Esophagus muscularis mucosa (tissue), 4 donors: Measurements from ENCODE around the gene HTR4. TPM values are rescaled to one million over a fixed set of nuclear protein-coding genes. Genes with fewer than 3 reads are reported as not detected.
"Not testable (repeated sequence)": the region's sequence is repeated elsewhere in the genome, so short reads cannot be mapped to it uniquely, and the experiment has no call there.

ENCODE experiments used
- DNase-seq: peaks from one replicate; pipeline ENCODE4 v3.0.0-alpha.2; 2017; ENCODE audit errors: extremely low spot score
- H3K27ac ChIP-seq, 4 donors: fragments of 200-600 bp; sonication (generic); replicated peaks in 1 of 4; 1 replicate in 3 of 4; 2 replicates in 1 of 4; pipeline ENCODE4 v1.5.1; 2016 to 2019; ENCODE audit warnings: mild to moderate bottlenecking in 1 of 4
- H3K27me3 ChIP-seq, 4 donors: fragments of 200-600 bp; sonication (generic); one replicate each; pipeline versions ENCODE4 v1.5.1 to v1.6.0; 2016 to 2019
- H3K36me3 ChIP-seq, 4 donors: fragments of 200-600 bp; sonication (generic); one replicate each; pipeline ENCODE4 v1.5.1; 2016 to 2019
- H3K4me1 ChIP-seq, 4 donors: fragments of 200-600 bp; sonication (generic); one replicate each; pipeline ENCODE4 v1.5.1; 2016 to 2019
- H3K4me3 ChIP-seq, 4 donors: fragments of 200-600 bp; sonication (generic); 1 replicate in 2 of 4; 2 replicates in 2 of 4; pipeline ENCODE4 v1.5.1; 2016 to 2019; ENCODE audit warnings: mild to moderate bottlenecking in 4 of 4, moderate library complexity in 1 of 4
- H3K9me3 ChIP-seq, 4 donors: fragments of 200-600 bp; sonication (generic); 1 replicate in 3 of 4; 2 replicates in 1 of 4; pipeline ENCODE4 v1.5.1; 2016 to 2019
- CTCF ChIP-seq, 3 experiments: fragments of 200-600 bp in 2 of 3; fragments of 450-650 bp in 1 of 3; sonication (generic) in 2 of 3; IDR thresholded peaks; one replicate each; pipeline ENCODE4 v1.5.1; 2017 to 2019; ENCODE audit warnings: antibody characterized with exemption in 3 of 3, mild to moderate bottlenecking in 2 of 3, moderate library complexity in 1 of 3
- EP300 ChIP-seq: sonication (generic); formaldehyde crosslinking; IDR thresholded peaks from one replicate; pipeline ENCODE4 v1.6.1; 2017; ENCODE audit warnings: antibody characterized with exemption
- POLR2A ChIP-seq: fragments of 450-650 bp; IDR thresholded peaks from one replicate; pipeline ENCODE4 v1.6.1; 2017; ENCODE audit warnings: antibody characterized with exemption, moderate library complexity, mild to moderate bottlenecking, low read depth
- POLR2AphosphoS5 ChIP-seq, 2 donors: sonication (generic); formaldehyde crosslinking; IDR thresholded peaks; one replicate each; pipeline ENCODE4 v1.6.1; 2017; ENCODE audit warnings: antibody characterized with exemption in 2 of 2
- WGBS: methylation state at CpG from one replicate; pipeline ENCODE4 v1.1.5; 2018; 5-methylcytosine and 5-hydroxymethylcytosine counted together
- intact Hi-C: fragments of 100-400 bp; cut with DNase I; formaldehyde crosslinking; loops from one replicate; pipeline ENCODE4 v1.15.1; 2023
- total RNA-seq, 4 donors: library from RNA; depleted of rRNA; stranded (reverse); fragments of >200 nt; gene quantifications; one replicate each; pipeline versions ENCODE4 v1.1.0 to v1.2.1, GENCODE V29; 2016

HTR4 gene
- total RNA-seq, 4 donors from 2014 or later, result 0.23 to 0.42 TPM; not detected in 2

GRCh38 chr5:148540647-148541046 lies 113.7 kb downstream of the HTR4 start:
- Histone ChIP-seq H3K27ac (no peak overlapping the region), H3K4me3 (no peak overlapping the region), H3K9me3 (peaks cover 0 to 10% (median 0%) of the 10 kb centered on the region in 4 donors), H3K4me1 (no peaks in the 10 kb centered on the region), H3K36me3 (no peaks in the 10 kb centered on the region), H3K27me3 (no peaks in the 10 kb centered on the region)
- TF ChIP-seq EP300 (no peak), POLR2AphosphoS5 (IDR thresholded peaks at IDR 0.05) (no peak), POLR2A (no peak), CTCF (IDR thresholded peaks at IDR 0.05) (no peak)
- WGBS, result 92% methylated on average over 1 of the region's 1 CpG
- no peak for DNase-seq
- intact Hi-C loops, result no loop called here

GRCh38 chr5:148539851-148540250 lies 114.5 kb downstream of the HTR4 start:
- TF ChIP-seq POLR2A (no peak), CTCF (IDR thresholded peaks at IDR 0.05) (no peak), POLR2AphosphoS5 (IDR thresholded peaks at IDR 0.05) (no peak), EP300 (no peak)
- Histone ChIP-seq H3K36me3 (no peaks in the 10 kb centered on the region), H3K27me3 (no peaks in the 10 kb centered on the region), H3K4me1 (no peaks in the 10 kb centered on the region), H3K27ac (no peak overlapping the region), H3K4me3 (no peak overlapping the region), H3K9me3 (peaks cover 0 to 18% (median 0%) of the 10 kb centered on the region in 4 donors)
- 89% methylated on average over 6 of the region's 6 CpGs for WGBS
- intact Hi-C loops, result no loop called here
- DNase-seq, result no peak

- Histone ChIP-seq H3K4me3 (no peak overlapping the region), H3K27me3 (peaks cover 0 to 3% (median 0%) of the 10 kb centered on the region in 4 donors), H3K36me3 (no peaks in the 10 kb centered on the region), H3K27ac (no peak overlapping the region), H3K9me3 (peaks cover 0 to 28% (median 5%) of the 10 kb centered on the region in 4 donors), H3K4me1 (no peaks in the 10 kb centered on the region)
- WGBS, result 67% methylated on average over 1 of the region's 1 CpG
- TF ChIP-seq EP300, result no peak
- TF ChIP-seq POLR2AphosphoS5 (IDR thresholded peaks at IDR 0.05), result no peak
- TF ChIP-seq CTCF (IDR thresholded peaks at IDR 0.05), result no peak
- no peak for TF ChIP-seq POLR2A
- DNase-seq, result no peak
- intact Hi-C loops, result no loop called here
Measured at GRCh38 chr5:148535190-148535589, 119.1 kb downstream of the HTR4 start.

- 64% methylated on average over 5 of the region's 5 CpGs for WGBS
- no peak overlapping the region for H3K4me3 ChIP-seq
- peaks cover 0 to 3% (median 0%) of the 10 kb centered on the region in 4 donors for H3K27me3 ChIP-seq
- peaks cover 0 to 42% (median 19%) of the 10 kb centered on the region in 4 donors for H3K9me3 ChIP-seq
- H3K36me3 ChIP-seq, result no peaks in the 10 kb centered on the region
- no peak for DNase-seq
- intact Hi-C loops, result no loop called here
- no peaks in the 10 kb centered on the region for H3K4me1 ChIP-seq
- TF ChIP-seq POLR2AphosphoS5 (IDR thresholded peaks at IDR 0.05), result no peak
- TF ChIP-seq EP300, result no peak
- TF ChIP-seq CTCF (IDR thresholded peaks at IDR 0.05), result no peak
- TF ChIP-seq POLR2A, result no peak
- H3K27ac ChIP-seq, result no peak overlapping the region
Measured at GRCh38 chr5:148532969-148533670, 121.2 kb downstream of the HTR4 start.

GRCh38 chr5:148529450-148529849 lies 124.9 kb downstream of the HTR4 start:
- H3K27me3 ChIP-seq, H3K4me1 ChIP-seq, H3K4me3 ChIP-seq, DNase-seq, intact Hi-C loops, H3K27ac ChIP-seq, H3K36me3 ChIP-seq: not testable (repeated sequence)
- peaks cover 0 to 26% (median 17%) of the 10 kb centered on the region in 4 donors for H3K9me3 ChIP-seq
- 92% methylated on average over 2 of the region's 2 CpGs for WGBS
